ENCODE results near the gene OR2T34.

- TF ChIP-seq POLR2A (IDR thresholded peaks at IDR 0.05) (no peak), CTCF (IDR thresholded peaks at IDR 0.05 in 4 of 5, conservative IDR thresholded peaks at IDR 0.05 in 1 of 5) (no peak)
Observed at GRCh38 chr1:248597589-248597988, 23.0 kb upstream of the OR2T34 start, which contains the start of gene OR2T10.
